Dendritic cell treated with granulocyte-macrophage colony-stimulating factor and Interleukin-4, amounts not matched to agents 40 ng/mL and 50 ng/mL, for 4 days (primary cell): ENCODE data around the gene ALDH1B1.
A peak's percentile ranks its signal among the peaks of the same experiment; 100 is the strongest.

Experiments
- H3K27ac Mint-ChIP-seq: one replicate; pipeline ENCODE4 v1.8.0; 2022; ENCODE audit warnings: mild to moderate bottlenecking, mixed read lengths
- H3K27me3 Mint-ChIP-seq: one replicate; pipeline ENCODE4 v1.8.0; 2022; ENCODE audit warnings: mild to moderate bottlenecking, mixed read lengths
- H3K36me3 Mint-ChIP-seq: one replicate; pipeline ENCODE4 v1.8.0; 2022; ENCODE audit warnings: low read depth, mixed read lengths
- H3K4me1 Mint-ChIP-seq: one replicate; pipeline ENCODE4 v1.8.0; 2022; ENCODE audit warnings: low read depth, mixed read lengths
- H3K4me3 Mint-ChIP-seq: one replicate; pipeline ENCODE4 v1.8.0; 2022; ENCODE audit warnings: mild to moderate bottlenecking, moderate library complexity, mixed read lengths
- H3K9me3 Mint-ChIP-seq: one replicate; pipeline ENCODE4 v1.8.0; 2022; ENCODE audit warnings: mixed read lengths
- intact Hi-C: fragments of 100-400 bp; cut with micrococcal nuclease; formaldehyde crosslinking; loops from one replicate; pipeline ENCODE4 v1.15.0; 2022

The ALDH1B1 gene

DNA sequence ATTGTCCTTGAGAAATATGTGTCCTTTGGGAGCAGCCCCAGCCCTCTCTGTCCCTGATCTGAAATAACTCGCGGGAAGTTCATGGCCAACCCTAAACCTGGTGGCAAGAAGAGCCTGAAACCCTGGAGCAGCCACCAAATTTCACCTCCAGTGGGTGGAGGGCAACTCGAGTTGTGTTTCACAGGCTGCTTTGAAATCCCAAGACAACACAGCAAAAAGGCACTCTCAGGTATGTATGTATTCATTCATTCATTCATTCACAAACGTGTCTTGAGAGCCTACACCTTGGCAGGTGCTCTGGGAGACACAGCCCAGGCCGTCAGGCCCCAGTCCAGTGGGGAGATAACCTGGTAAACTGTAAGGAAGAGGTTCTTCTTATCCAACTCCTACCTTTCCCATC, 35.7 kb upstream of the ALDH1B1 start:
- H3K27ac Mint-ChIP-seq = no peak overlapping the region
- H3K36me3 Mint-ChIP-seq = no peaks in the 10 kb centered on the region
- H3K9me3 Mint-ChIP-seq = no peaks in the 10 kb centered on the region
- no peaks in the 10 kb centered on the region for H3K27me3 Mint-ChIP-seq
- H3K4me3 Mint-ChIP-seq = no peak overlapping the region
- intact Hi-C loops = no loop called here
- H3K4me1 Mint-ChIP-seq = no peaks in the 10 kb centered on the region

DNA sequence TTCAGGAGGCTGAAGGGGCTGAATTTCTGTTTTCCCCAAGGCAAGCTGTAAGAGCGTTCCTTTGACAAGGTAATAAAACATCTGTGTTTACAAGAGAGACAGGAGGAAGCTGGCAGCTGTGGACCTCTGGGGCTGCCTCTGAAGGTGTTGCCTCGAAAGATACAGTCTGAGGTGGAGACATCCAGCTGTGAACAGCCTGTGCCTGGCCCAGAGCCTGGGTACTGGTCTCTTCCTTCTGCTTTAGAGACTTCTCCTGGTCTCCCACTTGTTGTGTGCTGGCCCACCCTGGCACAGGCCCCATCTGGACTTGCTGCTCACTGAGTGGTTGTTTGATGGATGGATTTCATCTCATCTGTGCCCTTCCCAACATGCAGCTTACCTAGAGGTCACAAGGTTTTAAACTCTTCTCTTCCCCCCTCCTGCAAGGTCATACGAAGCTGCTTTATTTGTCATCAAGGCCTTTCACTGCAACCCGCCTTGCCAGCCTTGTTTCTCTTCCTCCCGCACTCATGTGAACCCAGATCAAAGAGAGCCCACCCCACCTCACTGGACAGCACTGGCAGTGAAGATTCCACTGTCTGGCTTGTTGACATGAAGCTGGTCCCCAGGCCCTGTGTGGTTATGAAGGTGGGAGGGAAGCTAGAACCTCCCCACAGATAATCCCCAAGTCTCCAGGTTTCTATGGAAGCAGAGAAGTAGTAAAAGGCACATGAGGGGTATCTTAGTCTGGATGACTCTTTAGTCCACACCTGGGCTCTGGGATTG, 35.0 kb upstream of the ALDH1B1 start:
- Mint-ChIP-seq H3K36me3 (no peaks in the 10 kb centered on the region), H3K27ac (no peak overlapping the region), H3K27me3 (no peaks in the 10 kb centered on the region), H3K4me1 (no peaks in the 10 kb centered on the region), H3K9me3 (no peaks in the 10 kb centered on the region), H3K4me3 (no peak overlapping the region)
- intact Hi-C loops = no loop called here

DNA sequence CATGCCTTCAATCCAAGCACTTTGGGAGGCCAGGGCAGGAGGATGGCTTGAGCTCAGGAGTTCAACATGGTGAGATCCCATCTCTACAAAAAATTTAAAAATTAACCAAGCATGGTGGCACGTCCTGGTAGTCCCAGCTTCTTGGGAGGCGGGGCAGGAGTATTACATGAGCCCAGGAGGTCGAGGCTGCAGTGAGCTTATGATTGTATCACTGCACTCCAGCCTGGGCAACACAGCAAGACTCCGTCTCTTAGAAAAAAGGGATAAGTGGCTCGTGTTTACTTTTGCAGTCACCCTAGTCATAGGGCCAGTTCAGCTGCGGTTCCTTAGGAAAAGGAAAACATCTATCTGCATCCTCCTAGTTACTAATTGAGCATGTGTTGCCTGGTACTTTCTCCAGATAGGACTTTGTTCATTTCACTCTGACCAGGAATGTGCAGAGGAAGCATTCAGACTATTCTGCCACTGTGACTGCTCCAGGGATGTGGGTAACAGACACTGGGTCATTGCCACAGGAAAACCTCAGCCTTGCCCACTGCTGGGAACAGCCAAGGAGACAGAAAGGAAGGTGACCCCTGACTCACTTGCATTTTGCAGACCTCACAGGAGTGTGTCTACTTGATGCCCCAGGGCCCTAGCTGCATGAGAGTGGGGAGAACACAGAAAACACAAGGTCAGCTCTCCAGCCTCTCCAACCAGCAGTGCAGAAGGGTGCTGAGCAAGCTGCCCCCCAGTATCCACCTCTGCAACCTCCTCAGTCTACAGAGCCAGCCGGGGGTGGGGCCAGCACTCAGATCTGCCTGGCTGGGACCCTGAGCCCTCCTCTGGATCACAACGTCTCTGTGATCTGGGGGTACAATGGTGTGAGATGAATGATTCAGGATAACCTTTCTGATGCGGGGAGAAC, 33.9 kb upstream of the ALDH1B1 start:
- H3K27ac Mint-ChIP-seq = no peak overlapping the region
- H3K36me3 Mint-ChIP-seq = no peaks in the 10 kb centered on the region
- H3K9me3 Mint-ChIP-seq = no peaks in the 10 kb centered on the region

DNA sequence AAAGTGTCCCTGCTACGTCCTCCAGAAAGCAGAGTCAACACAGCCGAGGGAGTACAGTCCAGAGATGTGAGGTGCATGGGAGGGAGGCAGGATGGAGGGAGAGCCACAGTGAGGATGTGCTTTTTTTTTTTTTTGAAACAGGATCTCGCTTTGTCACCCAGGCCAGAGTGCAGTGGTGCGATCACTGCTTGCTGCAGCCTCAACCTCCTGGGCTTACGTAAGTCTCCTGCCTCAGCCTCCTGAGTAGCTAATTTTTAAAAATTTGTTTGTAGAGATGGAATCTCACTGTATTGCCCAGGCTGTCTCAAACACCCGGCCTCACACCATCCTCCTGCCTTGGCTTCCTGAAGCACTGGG, 33.2 kb upstream of the ALDH1B1 start:
- Mint-ChIP-seq H3K27ac (no peak overlapping the region), H3K9me3 (no peaks in the 10 kb centered on the region), H3K36me3 (no peaks in the 10 kb centered on the region), H3K4me3 (no peak overlapping the region), H3K27me3 (no peaks in the 10 kb centered on the region), H3K4me1 (peaks cover 8% of the 10 kb centered on the region)
- intact Hi-C loops = no loop called here

More for the DNA sequence above, 33.9 kb upstream of the ALDH1B1 start:
- Mint-ChIP-seq H3K27me3 (no peaks in the 10 kb centered on the region), H3K4me1 (peaks cover 8% of the 10 kb centered on the region), H3K4me3 (no peak overlapping the region)
- intact Hi-C loops = no loop called here

DNA sequence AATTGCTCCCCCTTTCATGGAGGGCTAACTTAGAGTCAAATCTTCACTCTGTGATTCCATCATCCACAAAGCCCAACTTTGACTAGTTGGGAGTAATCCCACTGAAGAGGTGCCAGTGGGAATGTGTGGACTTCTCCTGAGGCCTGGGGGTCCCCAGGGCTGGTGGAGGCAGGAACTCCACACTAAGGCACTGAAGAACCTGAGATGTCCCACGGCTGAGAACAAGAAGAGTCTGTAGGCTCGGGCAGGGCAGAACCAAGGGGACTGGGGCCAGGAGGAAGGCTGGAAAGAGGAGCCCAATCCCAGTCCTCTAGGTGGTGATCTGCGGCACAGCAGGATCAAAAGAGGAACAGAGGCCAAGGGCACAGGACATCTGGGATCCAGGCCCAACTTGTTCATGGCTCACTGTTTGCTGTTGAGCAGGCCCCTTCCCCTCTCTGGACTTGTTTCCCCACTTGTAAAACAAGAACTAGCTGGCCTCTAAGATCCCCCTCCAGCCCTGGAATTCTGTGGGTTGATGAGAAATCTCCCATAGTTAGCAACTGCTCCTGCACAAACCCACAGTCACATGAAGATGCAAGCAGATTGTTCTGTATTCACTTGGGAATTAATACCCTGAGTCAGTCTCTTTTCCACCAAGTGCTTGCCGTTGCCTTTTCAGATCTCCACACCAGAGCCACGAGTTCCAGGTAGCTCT, 32.7 kb upstream of the ALDH1B1 start:
- Mint-ChIP-seq H3K27ac (no peak overlapping the region), H3K27me3 (no peaks in the 10 kb centered on the region), H3K36me3 (no peaks in the 10 kb centered on the region), H3K9me3 (no peaks in the 10 kb centered on the region), H3K4me3 (no peak overlapping the region), H3K4me1 (peaks cover 8% of the 10 kb centered on the region)
- intact Hi-C loops = loop anchor here (10.0 kb wide), 1 partner anchor 775 kb away; no protein-coding TSS in a partner anchor

DNA sequence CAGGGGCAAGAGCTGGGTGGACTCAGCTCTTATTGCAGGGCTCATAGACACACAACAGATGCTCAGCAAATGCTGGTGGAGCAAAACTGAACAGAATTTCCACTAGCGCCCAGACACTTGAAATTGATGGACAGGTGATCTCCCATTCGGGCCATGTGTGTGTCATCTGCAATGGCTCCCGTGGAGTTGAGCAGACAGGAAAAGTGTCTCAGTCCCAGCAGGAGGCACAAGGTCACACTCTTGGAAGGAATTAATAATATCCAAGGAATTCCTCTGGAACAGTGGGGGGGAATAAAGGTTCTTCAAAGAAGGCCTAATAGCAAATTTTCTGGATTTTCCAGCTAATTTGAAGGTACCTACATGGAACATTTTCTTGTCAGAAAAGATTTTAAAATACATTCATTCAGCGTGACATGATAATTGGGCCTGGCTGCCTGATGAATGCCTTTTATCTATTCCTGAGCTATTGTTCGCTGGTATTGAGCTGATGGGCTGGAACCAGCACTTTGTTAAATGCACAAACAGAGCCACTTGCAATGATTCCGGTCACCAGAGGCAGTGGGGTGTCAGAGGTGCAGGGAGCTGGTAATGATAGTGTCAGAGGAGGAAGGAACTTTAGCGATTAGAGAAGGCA, 31.5 kb upstream of the ALDH1B1 start:
- H3K36me3 Mint-ChIP-seq = no peaks in the 10 kb centered on the region
- no peak overlapping the region for H3K27ac Mint-ChIP-seq
- intact Hi-C loops = loop anchor here (10.0 kb wide), 1 partner anchor 776 kb away; no protein-coding TSS in a partner anchor
- no peaks in the 10 kb centered on the region for H3K27me3 Mint-ChIP-seq
- peaks cover 8% of the 10 kb centered on the region for H3K4me1 Mint-ChIP-seq
- no peaks in the 10 kb centered on the region for H3K9me3 Mint-ChIP-seq
- no peak overlapping the region for H3K4me3 Mint-ChIP-seq

DNA sequence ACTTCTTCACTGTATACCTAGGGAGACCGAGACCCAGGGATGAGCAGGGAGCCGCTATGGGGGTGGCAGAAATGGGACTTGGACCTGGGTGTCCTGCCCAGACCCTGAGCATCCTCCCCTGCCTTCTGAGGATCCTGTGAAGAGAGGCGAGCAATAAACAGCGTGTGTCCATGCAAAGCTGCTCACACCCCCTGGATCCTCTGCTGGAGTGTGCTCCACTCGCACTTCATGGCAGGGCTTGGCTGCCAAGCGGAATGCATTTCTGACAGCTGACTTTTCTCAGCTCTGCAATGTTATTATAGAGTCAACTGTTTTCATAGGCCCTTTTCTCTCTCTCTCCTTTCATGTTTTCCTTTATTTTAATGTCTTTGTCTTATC, 31.0 kb upstream of the ALDH1B1 start:
- Mint-ChIP-seq H3K36me3 (no peaks in the 10 kb centered on the region), H3K27ac (no peak overlapping the region), H3K4me3 (no peak overlapping the region), H3K4me1 (peaks cover 8% of the 10 kb centered on the region), H3K9me3 (no peaks in the 10 kb centered on the region), H3K27me3 (no peaks in the 10 kb centered on the region)
- intact Hi-C loops = loop anchor here (10.0 kb wide), 1 partner anchor 777 kb away; no protein-coding TSS in a partner anchor

DNA sequence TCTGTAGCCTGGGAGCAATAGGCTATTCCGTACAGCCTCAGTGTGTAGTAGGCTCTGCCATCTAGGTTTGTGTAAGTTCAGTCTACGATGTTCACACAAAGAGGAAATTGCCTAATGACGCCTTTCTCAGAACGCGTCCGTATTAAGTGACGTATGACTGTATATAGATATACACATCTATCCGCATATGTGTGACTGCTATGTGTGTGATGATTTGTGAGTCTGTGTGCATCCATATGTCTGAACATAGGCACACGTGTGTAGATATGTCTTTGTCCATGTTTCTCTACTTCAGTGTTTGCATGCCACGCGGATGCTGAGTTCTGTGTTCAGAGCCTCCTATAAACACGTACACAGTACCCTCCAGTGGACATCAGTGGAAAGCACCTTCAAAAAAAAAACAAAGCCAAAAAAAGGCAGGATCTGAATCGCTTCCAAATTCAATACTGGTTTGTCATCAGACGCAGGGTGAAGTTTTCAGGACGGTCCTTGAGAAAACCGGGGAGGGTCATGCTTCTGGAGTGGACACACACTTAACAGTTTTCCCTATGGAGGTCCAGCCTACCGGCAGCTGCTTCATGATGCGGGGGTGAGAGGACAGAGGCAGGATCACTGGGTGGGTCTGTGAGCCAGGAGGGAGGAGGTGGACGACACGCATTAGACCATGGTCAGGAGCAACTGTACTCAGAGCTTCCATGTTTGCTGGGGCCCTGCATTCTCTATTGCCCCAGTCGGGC, 29.5 kb upstream of the ALDH1B1 start:
- intact Hi-C loops = loop anchor here (1.0 to 10.0 kb wide), 4 partner anchors 450 to 778 kb away; partner anchors contain the start of gene SLC25A51
- no peak overlapping the region for H3K27ac Mint-ChIP-seq
- H3K36me3 Mint-ChIP-seq = no peaks in the 10 kb centered on the region
- peak overlapping the region; percentile 63 for H3K4me3 Mint-ChIP-seq
- no peaks in the 10 kb centered on the region for H3K27me3 Mint-ChIP-seq
- peaks cover 8% of the 10 kb centered on the region for H3K4me1 Mint-ChIP-seq
- H3K9me3 Mint-ChIP-seq = no peaks in the 10 kb centered on the region

DNA sequence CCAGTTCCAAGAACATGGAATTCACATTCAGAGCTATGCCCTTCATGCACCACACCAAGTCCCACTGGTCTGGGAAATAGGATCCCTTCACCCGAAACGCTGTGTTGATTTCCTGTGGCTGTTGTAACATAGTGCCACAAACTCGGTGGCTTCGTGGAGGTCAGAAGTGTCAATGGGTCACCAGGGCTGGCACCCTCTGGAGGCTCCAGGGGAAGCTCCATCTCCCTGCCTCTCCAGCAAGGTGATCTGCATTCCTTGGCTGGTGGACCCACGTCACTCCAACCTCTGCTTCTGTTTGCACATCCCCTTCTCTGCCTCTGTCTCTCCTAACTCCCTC, 28.9 kb upstream of the ALDH1B1 start:
- Mint-ChIP-seq H3K9me3 (no peaks in the 10 kb centered on the region), H3K4me3 (no peak overlapping the region), H3K27ac (no peak overlapping the region), H3K27me3 (no peaks in the 10 kb centered on the region), H3K4me1 (peaks cover 8% of the 10 kb centered on the region), H3K36me3 (no peaks in the 10 kb centered on the region)
- intact Hi-C loops = loop anchor here (1.0 to 10.0 kb wide), 4 partner anchors 451 to 779 kb away; partner anchors contain the start of gene SLC25A51

DNA sequence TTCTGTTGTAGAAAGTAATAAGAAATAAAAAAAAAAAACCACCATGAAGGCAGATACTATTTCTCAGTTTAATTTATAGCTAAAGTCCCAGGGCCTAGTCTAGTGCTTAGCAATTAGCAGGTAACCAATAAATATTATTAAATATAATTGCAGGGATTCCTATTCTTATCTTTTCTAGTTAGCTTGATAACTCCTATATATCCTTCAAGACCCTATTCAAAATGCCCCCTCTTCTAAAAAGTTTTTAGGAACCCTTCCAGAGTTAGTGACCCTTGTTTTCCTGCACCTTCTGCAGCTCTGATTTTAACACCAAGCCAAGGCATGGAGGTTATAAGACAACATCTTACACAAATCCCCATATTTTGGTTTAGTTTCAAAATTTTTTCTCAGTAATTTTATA, 24.6 kb upstream of the ALDH1B1 start:
- H3K27me3 Mint-ChIP-seq = peaks cover 6% of the 10 kb centered on the region
- no peak overlapping the region for H3K27ac Mint-ChIP-seq
- no peaks in the 10 kb centered on the region for H3K36me3 Mint-ChIP-seq
- no peak overlapping the region for H3K4me3 Mint-ChIP-seq
- H3K4me1 Mint-ChIP-seq = peaks cover 5% of the 10 kb centered on the region
- intact Hi-C loops = loop anchor here (10.0 kb wide), 1 partner anchor 783 kb away; no protein-coding TSS in a partner anchor
- H3K9me3 Mint-ChIP-seq = no peaks in the 10 kb centered on the region

DNA sequence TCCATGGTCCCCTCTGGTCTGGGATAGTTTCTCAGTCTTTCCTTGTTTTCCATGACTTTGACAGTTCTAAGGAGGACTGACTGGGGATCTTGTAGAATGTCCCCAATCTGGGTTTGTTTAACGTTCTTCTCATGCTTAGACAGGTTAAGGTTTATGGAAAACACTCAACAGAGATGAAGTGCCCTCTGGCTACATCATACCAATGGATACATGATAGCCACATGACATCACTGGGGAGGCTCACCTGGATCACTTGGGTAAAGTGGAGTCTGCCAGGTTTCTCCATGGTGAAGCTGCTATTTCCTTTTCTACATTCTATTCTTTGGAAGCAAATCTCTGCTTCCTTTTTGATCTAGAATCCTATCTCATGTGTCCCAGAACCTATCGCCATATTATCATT, 23.8 kb upstream of the ALDH1B1 start:
- H3K36me3 Mint-ChIP-seq = no peaks in the 10 kb centered on the region
- H3K27me3 Mint-ChIP-seq = peaks cover 6% of the 10 kb centered on the region
- H3K9me3 Mint-ChIP-seq = no peaks in the 10 kb centered on the region
- no peaks in the 10 kb centered on the region for H3K4me1 Mint-ChIP-seq
- no peak overlapping the region for H3K27ac Mint-ChIP-seq
- intact Hi-C loops = loop anchor here (10.0 kb wide), 1 partner anchor 784 kb away; no protein-coding TSS in a partner anchor
- no peak overlapping the region for H3K4me3 Mint-ChIP-seq

DNA sequence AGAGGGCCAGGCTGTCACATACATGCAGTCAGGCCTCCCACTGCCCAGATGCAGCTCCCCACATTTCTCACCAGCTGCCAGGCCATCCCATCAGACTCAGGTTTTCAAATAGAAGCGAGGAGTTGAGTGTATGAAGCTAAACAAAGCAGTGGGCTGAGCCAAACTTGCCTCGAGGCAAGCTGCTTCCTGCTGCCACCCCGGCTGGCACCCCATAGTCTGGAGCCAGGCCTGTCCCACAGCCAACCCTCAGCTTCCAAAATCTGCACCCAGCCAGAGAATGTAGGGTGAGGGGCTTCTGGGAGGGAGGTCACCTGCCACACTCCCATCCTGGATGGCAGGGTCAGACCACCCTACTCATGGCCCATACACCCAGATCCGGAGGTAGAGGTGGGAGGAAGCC, 22.3 kb upstream of the ALDH1B1 start:
- intact Hi-C loops = no loop called here
- no peak overlapping the region for H3K4me3 Mint-ChIP-seq
- H3K27ac Mint-ChIP-seq = no peak overlapping the region
- H3K27me3 Mint-ChIP-seq = peaks cover 6% of the 10 kb centered on the region
- H3K36me3 Mint-ChIP-seq = no peaks in the 10 kb centered on the region
- no peaks in the 10 kb centered on the region for H3K9me3 Mint-ChIP-seq
- H3K4me1 Mint-ChIP-seq = no peaks in the 10 kb centered on the region

DNA sequence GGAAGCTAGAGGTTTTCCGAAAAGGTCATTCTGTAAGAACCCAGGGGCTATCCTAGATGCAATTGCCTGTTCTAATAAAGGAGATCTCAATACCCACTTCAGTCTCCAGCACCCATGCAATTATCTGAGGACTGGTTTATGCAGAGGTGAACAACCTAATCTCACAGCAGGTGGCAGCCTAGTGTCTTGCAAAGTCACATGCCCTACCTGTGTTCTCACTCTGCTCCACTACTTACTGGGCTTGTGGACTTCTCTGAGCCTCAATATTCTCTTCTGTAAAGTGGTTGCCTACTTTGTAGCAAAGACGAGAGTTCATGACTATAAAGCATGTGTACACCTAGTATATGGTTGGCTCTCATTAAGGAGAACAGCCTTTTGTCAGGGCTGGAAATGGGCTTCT, 21.0 kb upstream of the ALDH1B1 start:
- H3K27ac Mint-ChIP-seq = no peak overlapping the region
- H3K27me3 Mint-ChIP-seq = peaks cover 10% of the 10 kb centered on the region
- intact Hi-C loops = no loop called here
- H3K9me3 Mint-ChIP-seq = no peaks in the 10 kb centered on the region
- H3K4me1 Mint-ChIP-seq = no peaks in the 10 kb centered on the region
- H3K4me3 Mint-ChIP-seq = no peak overlapping the region
- H3K36me3 Mint-ChIP-seq = no peaks in the 10 kb centered on the region
